Esophagus muscularis mucosa (tissue), 4 donors: ENCODE results near the gene ST6GALNAC6. TPM values are rescaled to one million over a fixed set of nuclear protein-coding genes. Genes with fewer than 3 reads are reported as not detected.
"Not testable (repeated sequence)": the region's sequence is repeated elsewhere in the genome, so short reads cannot be mapped to it uniquely, and the experiment has no call there.

Experiments
- DNase-seq: peaks from one replicate; pipeline ENCODE4 v3.0.0-alpha.2; 2017; ENCODE audit errors: extremely low spot score
- H3K27ac ChIP-seq, 4 donors: fragments of 200-600 bp; sonication (generic); replicated peaks in 1 of 4; 1 replicate in 3 of 4; 2 replicates in 1 of 4; pipeline ENCODE4 v1.5.1; 2016 to 2019; ENCODE audit warnings: mild to moderate bottlenecking in 1 of 4
- H3K27me3 ChIP-seq, 4 donors: fragments of 200-600 bp; sonication (generic); one replicate each; pipeline versions ENCODE4 v1.5.1 to v1.6.0; 2016 to 2019
- H3K36me3 ChIP-seq, 4 donors: fragments of 200-600 bp; sonication (generic); one replicate each; pipeline ENCODE4 v1.5.1; 2016 to 2019
- H3K4me1 ChIP-seq, 4 donors: fragments of 200-600 bp; sonication (generic); one replicate each; pipeline ENCODE4 v1.5.1; 2016 to 2019
- H3K4me3 ChIP-seq, 4 donors: fragments of 200-600 bp; sonication (generic); 1 replicate in 2 of 4; 2 replicates in 2 of 4; pipeline ENCODE4 v1.5.1; 2016 to 2019; ENCODE audit warnings: mild to moderate bottlenecking in 4 of 4, moderate library complexity in 1 of 4
- H3K9me3 ChIP-seq, 4 donors: fragments of 200-600 bp; sonication (generic); 1 replicate in 3 of 4; 2 replicates in 1 of 4; pipeline ENCODE4 v1.5.1; 2016 to 2019
- CTCF ChIP-seq, 3 experiments: fragments of 200-600 bp in 2 of 3; fragments of 450-650 bp in 1 of 3; sonication (generic) in 2 of 3; IDR thresholded peaks; one replicate each; pipeline ENCODE4 v1.5.1; 2017 to 2019; ENCODE audit warnings: antibody characterized with exemption in 3 of 3, mild to moderate bottlenecking in 2 of 3, moderate library complexity in 1 of 3
- EP300 ChIP-seq: sonication (generic); formaldehyde crosslinking; IDR thresholded peaks from one replicate; pipeline ENCODE4 v1.6.1; 2017; ENCODE audit warnings: antibody characterized with exemption
- POLR2A ChIP-seq: fragments of 450-650 bp; IDR thresholded peaks from one replicate; pipeline ENCODE4 v1.6.1; 2017; ENCODE audit warnings: antibody characterized with exemption, moderate library complexity, mild to moderate bottlenecking, low read depth
- POLR2AphosphoS5 ChIP-seq, 2 donors: sonication (generic); formaldehyde crosslinking; IDR thresholded peaks; one replicate each; pipeline ENCODE4 v1.6.1; 2017; ENCODE audit warnings: antibody characterized with exemption in 2 of 2
- WGBS: methylation state at CpG from one replicate; pipeline ENCODE4 v1.1.5; 2018; 5-methylcytosine and 5-hydroxymethylcytosine counted together
- intact Hi-C: fragments of 100-400 bp; cut with DNase I; formaldehyde crosslinking; loops from one replicate; pipeline ENCODE4 v1.15.1; 2023
- total RNA-seq, 4 donors: library from RNA; depleted of rRNA; stranded (reverse); fragments of >200 nt; gene quantifications; one replicate each; pipeline versions ENCODE4 v1.1.0 to v1.2.1, GENCODE V29; 2016

Gene ST6GALNAC6
- total RNA-seq, 4 donors from 2014 or later = 95.9 to 169 (median 125) TPM

- no peak overlapping the region for H3K4me3 ChIP-seq
- peak overlapping the region in 2 of 4 donors; percentile 28 to 33 for H3K27ac ChIP-seq
- DNase-seq = no peak
- H3K36me3 ChIP-seq = peaks cover 23 to 65% (median 54%) of the 10 kb centered on the region in 4 donors
- H3K9me3 ChIP-seq = no peaks in the 10 kb centered on the region
- H3K4me1 ChIP-seq = peaks cover 10 to 28% (median 15%) of the 10 kb centered on the region in 4 donors
- TF ChIP-seq EP300 = no peak
- TF ChIP-seq CTCF (IDR thresholded peaks at IDR 0.05) = no peak
- TF ChIP-seq POLR2AphosphoS5 (IDR thresholded peaks at IDR 0.05) = no peak
- no peak for TF ChIP-seq POLR2A
- intact Hi-C loops = no loop called here
- WGBS = 54% methylated on average over 11 of the region's 15 CpGs
- H3K27me3 ChIP-seq = no peaks in the 10 kb centered on the region
Observed at GRCh38 chr9:127884976-127885490, 14.4 kb downstream of the ST6GALNAC6 start.

GRCh38 chr9:127884427-127884911, 14.9 kb downstream of the ST6GALNAC6 start:
- intact Hi-C loops = no loop called here
- Histone ChIP-seq H3K27me3 (no peaks in the 10 kb centered on the region), H3K27ac (peak overlapping the region in 2 of 4 donors; percentile 28 to 33), H3K9me3 (no peaks in the 10 kb centered on the region), H3K36me3 (peaks cover 20 to 60% (median 49%) of the 10 kb centered on the region in 4 donors), H3K4me1 (peaks cover 10 to 28% (median 15%) of the 10 kb centered on the region in 4 donors), H3K4me3 (no peak overlapping the region)
- 53% methylated on average over 8 of the region's 11 CpGs for WGBS
- no peak for DNase-seq
- no peak for TF ChIP-seq POLR2AphosphoS5 (IDR thresholded peaks at IDR 0.05)
- TF ChIP-seq EP300 = no peak
- TF ChIP-seq POLR2A = no peak
- TF ChIP-seq CTCF (IDR thresholded peaks at IDR 0.05) = no peak

GRCh38 chr9:127883959-127884358, 15.4 kb downstream of the ST6GALNAC6 start:
- no peak for DNase-seq
- no peak for TF ChIP-seq CTCF (IDR thresholded peaks at IDR 0.05)
- no peak for TF ChIP-seq EP300
- intact Hi-C loops = no loop called here
- no peaks in the 10 kb centered on the region for H3K9me3 ChIP-seq
- peaks cover 20 to 54% (median 45%) of the 10 kb centered on the region in 4 donors for H3K36me3 ChIP-seq
- H3K27ac ChIP-seq = no peak overlapping the region
- 79% methylated on average over 7 of the region's 7 CpGs for WGBS
- H3K4me1 ChIP-seq = peaks cover 10 to 28% (median 15%) of the 10 kb centered on the region in 4 donors
- no peaks in the 10 kb centered on the region for H3K27me3 ChIP-seq
- no peak overlapping the region for H3K4me3 ChIP-seq

- intact Hi-C loops, H3K27ac ChIP-seq, H3K4me3 ChIP-seq, DNase-seq, H3K27me3 ChIP-seq, H3K9me3 ChIP-seq: not testable (repeated sequence)
- Histone ChIP-seq H3K36me3 (peaks cover 8 to 32% (median 23%) of the 10 kb centered on the region in 4 donors), H3K4me1 (peaks cover 18 to 45% (median 32%) of the 10 kb centered on the region in 4 donors)
- WGBS = 93% methylated on average over 3 of the region's 3 CpGs
Observed at GRCh38 chr9:127881715-127882114, 17.7 kb downstream of the ST6GALNAC6 start.

GRCh38 chr9:127880143-127880542, 19.3 kb downstream of the ST6GALNAC6 start:
- H3K27me3 ChIP-seq = no peaks in the 10 kb centered on the region
- WGBS = 79% methylated on average over 8 of the region's 8 CpGs
- no peaks in the 10 kb centered on the region for H3K9me3 ChIP-seq
- H3K27ac ChIP-seq = no peak overlapping the region
- no peak overlapping the region for H3K4me3 ChIP-seq
- peaks cover 30 to 54% (median 43%) of the 10 kb centered on the region in 4 donors for H3K4me1 ChIP-seq
- DNase-seq = no peak
- TF ChIP-seq POLR2AphosphoS5 (IDR thresholded peaks at IDR 0.05) = no peak
- no peak for TF ChIP-seq EP300
- TF ChIP-seq CTCF (IDR thresholded peaks at IDR 0.05) = no peak
- no peak for TF ChIP-seq POLR2A
- H3K36me3 ChIP-seq = peaks cover 0 to 16% (median 7%) of the 10 kb centered on the region in 4 donors
- intact Hi-C loops = no loop called here
